Glomerular endothelial cell (primary cell): Measurements from ENCODE around the gene MSI2. TPM values are rescaled to one million over a fixed set of nuclear protein-coding genes. Genes with fewer than 3 reads are reported as not detected.

Experiments used
- DNase-seq: peaks from one replicate; pipeline ENCODE4 v3.0.0-alpha.2; 2011; ENCODE audit warnings: low read depth, low spot score; ENCODE audit errors: extremely low read depth
- total RNA-seq: library from RNA; depleted of rRNA; stranded (reverse); fragments of >200 nt; gene quantifications from 2 replicates; pipeline ENCODE4 v1.2.3, GENCODE V29; 2015

Gene MSI2
- total RNA-seq, 1 donor from 2014 or later: 15.9 TPM

DNA sequence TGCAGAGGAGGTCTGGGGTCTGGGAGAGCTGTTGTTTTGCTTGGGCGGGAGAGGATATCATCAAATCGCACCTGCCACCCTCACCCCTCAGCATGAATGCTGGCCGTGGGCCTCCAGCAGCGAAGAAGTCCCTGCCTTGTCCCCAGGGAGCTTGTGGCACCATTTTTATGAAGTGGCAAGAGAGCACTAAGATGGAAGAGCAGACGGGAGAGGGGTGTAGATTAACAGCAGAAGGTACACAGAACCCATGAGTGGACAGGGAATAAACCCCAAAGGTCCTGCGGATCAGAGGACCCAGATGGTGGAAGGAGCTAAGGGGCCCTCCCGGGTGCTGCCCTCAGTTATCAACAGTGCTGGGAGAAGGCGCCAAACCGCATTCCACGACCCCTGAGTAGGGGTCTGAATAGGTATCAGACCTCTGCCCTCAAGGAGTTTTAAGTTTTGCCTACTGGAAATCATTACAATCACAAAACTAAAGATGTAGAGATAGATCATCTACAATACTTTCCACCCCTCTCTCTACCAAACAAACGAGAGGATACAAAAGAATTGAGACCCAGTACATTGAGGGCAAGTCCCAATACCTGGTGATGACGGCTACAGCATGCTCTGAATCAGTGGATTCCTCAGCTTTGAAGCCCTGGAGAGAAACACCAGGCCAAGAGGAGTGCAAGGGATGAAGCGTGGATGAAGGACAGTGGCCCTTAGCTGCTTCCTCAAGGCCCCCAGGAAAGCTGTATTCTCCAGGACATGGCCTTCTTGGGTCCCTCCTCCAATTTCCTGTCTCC lies 428.6 kb downstream of the MSI2 start:
- DNase-seq: no peak

DNA sequence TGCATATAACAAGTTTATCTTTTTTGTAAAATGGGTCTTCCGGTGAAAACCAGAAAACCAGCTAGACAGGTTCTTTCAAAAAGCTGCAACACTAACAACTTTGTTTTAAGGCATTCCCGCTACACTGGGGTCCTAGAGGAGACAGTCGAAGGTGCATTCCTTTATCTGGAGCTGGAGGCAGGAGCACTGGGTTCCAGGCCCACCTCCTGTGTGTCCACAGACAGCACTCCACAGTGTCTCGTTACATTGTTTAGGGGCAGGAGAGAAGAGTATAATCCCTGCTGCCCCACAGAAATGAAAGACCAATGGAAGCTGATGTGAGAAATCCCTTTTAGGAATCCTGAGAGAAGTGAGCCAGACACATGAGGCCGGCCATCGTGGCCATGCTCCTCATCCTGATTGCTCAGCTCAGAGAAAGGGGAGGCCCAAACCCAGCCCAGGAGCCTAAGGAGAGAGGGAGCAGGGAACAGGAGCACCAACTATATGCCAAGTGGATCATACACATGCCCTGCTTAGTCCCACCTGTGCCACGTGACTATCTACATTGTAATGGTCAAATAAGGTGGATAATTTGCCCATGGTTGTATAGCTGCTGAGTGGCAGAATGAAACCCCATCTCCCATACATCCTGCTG lies 429.3 kb downstream of the MSI2 start:
- DNase-seq: no peak

DNA sequence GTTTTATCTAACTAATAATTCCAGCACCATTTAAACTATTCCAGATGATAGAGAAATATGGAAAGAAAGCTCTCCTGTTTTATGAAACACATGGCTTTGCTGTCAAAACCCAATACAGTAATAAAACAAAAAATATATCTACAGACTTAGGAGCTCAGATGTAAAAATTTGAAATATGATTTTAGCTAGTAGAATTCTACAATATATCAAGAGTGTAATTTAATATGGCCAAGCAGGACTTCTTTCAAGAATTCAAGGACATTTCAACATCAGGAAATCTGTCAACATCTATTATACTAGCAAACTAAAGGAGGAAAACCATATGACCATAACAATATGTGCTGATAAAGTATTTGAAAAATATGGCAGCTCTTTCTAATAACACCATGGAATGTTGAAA lies 431.3 kb downstream of the MSI2 start:
- no peak for DNase-seq

DNA sequence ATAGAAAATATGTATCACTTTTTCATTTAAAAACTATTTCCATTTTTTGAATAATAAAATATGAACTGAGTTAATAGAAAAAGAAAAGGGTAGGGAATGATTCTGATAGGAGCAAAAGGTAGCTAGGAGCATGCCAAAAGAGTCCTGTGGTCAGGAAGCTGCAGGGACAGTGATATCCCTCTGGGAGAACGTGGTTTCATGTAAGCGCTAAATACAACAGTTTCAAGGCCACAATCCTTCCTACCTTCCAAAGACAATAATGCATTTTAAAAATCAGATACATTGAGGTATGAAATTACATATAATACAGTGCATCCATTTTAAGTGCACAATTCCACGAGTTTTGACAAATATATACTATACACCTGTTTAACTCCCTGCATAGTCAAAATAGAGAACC lies 432.9 kb downstream of the MSI2 start:
- DNase-seq: no peak

DNA sequence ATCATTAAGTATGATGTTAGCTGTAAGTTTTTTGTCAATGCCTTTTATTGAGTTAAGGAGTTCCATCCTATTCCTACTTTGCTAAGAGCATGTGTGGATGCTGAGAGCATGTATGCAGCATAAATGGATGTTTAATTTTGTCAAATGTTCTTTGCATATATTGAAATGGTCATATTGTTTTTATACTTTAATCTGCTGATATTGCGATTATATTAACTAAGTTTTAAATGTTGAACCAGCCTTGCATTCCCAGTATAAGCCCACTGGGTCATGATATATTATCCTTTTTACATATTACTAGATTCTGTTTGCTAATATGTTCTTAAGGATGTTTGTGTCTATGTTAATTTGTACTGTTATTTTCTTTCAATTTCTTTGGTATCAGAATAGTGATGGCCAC lies 435.6 kb downstream of the MSI2 start:
- DNase-seq: no peak

DNA sequence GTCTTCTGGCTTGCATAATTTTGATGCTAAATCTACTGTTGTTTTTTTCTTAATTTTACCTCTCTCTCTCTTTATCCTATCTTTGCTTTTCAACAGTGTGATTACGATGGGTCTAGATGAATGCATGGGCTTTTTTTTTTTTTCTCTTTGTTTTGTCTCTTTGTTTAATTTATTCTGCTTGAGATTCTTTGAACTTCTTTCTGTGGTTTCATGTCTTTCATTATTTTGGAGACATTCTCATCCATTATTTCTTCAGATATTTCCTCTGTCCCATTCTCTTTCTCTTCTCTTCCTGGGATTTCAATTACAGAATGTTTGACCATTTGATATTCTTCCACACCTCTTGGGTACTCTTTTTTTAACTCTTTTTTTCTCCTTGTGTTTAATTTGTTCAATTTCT lies 436.4 kb downstream of the MSI2 start:
- DNase-seq: no peak

DNA sequence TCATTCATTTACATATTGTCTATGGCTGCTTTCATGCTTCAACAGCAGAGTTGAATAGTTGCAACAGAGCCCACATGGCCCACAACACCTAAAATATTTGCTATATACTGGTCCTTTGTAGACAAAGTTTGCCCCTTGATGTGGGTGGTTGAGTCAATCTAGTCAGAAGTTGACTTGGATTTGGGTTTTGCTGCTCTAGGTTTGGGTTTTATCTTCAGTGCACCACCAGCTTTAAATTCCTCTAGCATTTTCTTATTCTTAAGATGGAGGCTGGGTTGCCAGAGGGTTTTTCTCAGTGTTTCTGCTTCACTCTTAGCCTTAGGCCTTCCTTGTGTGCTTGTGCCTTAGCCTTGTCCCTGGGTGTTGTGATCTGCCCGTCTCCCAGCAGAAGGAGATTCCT lies 437.7 kb downstream of the MSI2 start:
- DNase-seq: no peak

DNA sequence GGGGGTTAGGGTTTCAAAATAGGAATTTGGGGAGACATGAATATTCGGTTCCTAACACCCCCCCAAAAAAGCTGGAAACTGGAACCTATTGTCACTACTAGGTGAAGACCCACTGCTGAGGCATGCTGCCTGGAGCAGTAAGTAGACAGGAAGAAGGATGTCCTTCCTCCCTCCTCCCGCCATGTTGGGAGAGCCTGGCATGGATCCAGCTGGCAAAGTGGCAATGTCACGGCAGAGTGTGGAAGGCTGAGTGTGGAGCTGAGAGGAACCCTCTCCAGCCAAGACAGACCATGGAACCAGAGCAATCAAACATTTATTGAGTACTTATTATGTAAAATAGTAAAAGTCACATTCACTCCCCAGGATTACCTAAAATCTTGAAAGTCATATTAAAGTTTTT lies 439.7 kb downstream of the MSI2 start:
- no peak for DNase-seq

DNA sequence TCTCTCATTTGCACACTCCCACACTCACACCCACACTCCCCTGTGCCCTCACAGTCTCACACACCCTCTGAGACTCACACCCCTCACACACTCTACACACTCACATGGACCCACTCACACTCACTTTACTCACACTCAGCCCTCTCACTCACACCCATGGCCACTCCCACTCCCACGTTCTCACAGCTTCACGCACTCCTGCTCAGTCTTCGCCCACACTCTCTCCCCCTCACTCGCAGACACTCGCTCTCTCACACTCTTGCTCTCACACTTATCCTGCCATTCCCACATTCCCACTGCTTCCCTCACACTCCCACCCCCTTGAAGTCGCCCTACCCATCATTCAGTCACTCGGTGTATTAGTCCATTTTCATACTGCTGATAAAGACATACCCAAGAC lies 440.9 kb downstream of the MSI2 start:
- no peak for DNase-seq

DNA sequence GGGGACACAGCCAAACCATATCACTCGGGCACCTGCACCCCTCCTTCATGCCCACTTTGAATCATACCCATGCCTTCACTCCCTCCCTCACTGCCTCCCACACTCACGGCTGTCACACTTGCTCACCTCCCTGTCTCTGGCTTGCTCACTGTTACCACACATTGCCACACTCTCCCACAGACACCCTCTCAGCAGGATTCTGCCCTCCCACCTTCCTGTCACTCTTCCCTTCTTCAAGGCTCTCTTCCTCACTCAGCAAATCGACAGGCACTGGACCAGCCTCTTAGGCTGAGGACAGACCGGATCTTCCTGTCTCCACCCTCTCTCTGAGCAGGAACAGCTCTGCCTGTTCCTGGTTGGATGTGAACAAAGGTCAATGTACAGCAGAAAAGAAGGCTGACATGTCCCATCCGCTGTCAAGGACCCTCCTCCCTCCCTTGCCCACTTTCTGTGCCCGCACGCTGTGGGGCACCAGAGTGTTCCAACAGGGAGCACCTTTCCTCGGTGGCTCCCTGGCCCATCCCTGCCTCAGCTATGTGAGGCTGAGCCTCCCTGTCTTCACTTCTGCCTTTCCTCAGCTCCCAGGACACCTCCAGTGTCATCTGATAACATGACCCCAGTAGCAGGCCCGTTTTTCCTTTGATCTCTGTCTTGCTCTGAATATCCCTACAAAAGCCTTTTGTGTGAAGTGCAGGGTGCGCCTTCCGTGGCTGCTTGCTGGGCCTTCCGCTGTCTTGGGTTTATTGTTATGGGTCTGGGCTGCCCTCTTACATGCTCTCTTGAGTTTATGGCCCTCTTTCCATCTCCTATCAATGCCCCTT lies 441.8 kb downstream of the MSI2 start:
- DNase-seq: no peak

DNA sequence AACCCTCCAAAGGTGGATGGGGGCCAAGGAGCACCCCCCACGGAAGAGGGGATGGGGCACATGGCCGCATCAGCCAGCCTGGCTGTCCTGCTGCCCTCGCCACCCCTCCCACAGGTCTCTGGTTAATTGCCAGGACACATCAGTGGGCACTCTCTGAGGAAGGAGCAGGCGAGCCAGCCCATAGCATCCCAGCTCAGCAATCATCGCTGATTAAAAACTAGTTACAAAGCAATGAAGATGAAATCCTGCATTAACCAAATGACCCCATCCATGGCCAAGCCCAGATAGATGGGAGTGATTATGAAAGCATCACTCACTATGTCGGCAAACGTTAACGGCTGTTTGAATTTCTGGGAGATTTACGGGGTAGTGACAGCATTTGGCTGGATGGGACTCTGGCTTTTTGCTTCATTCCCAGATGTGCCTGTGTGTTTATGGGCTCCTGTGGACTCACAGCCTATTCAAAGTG lies 443.5 kb downstream of the MSI2 start:
- no peak for DNase-seq

DNA sequence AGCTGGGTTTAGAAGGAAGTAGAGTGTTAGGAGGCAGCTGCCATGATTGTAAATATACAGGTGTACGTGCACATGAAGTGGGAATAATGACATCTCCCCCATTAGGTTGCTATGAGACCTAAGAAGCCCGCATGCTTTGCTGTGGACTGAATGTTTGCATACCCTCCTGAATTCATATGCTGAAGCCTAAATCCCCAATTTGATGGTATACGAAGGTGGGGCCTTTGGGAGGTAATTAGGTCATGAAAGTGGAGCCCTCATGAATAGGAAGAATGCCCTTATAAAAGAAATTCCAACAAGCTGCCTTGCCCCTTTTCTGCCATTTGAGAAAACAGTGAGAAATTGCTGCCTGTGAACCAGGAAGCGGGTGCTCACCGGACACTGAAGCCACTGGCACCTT lies 444.8 kb downstream of the MSI2 start:
- DNase-seq: no peak

DNA sequence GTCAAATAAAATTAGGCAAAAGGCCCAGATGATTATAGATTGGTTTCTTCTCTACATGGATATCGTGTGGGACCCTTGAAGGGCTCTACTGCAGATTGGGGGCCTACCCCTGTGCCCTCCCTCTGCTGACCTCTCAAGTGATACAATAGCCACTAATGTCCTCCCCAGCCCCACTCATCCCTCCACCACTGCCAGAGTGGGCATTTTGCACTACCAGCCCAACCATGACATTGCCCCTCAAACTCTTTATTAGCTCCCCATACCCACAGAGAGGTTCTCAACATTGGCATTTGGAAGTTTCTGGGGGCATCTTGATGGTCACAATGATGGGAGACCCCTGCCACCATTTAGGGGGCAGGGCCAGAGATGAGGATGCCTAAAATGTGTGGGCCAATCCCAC lies 446.9 kb downstream of the MSI2 start:
- DNase-seq: no peak

DNA sequence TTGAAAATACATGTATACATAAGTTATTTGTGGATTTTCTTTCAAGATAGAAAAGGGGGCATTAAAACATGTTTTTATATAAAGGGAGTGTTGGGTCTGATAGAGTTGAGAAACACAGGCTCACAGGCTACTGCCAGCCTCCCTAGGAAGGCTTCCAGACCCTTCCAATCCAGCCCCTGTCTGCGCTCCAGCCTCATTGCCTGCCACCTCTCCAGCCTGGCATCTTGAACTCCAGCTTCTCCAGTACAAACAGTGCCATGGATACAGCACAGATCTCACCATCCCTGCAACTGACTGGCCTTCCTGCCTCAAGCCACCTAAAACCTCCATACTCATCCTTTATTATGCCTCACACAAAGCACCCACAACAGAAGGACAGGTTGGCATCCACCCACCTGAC lies 448.1 kb downstream of the MSI2 start:
- no peak for DNase-seq

DNA sequence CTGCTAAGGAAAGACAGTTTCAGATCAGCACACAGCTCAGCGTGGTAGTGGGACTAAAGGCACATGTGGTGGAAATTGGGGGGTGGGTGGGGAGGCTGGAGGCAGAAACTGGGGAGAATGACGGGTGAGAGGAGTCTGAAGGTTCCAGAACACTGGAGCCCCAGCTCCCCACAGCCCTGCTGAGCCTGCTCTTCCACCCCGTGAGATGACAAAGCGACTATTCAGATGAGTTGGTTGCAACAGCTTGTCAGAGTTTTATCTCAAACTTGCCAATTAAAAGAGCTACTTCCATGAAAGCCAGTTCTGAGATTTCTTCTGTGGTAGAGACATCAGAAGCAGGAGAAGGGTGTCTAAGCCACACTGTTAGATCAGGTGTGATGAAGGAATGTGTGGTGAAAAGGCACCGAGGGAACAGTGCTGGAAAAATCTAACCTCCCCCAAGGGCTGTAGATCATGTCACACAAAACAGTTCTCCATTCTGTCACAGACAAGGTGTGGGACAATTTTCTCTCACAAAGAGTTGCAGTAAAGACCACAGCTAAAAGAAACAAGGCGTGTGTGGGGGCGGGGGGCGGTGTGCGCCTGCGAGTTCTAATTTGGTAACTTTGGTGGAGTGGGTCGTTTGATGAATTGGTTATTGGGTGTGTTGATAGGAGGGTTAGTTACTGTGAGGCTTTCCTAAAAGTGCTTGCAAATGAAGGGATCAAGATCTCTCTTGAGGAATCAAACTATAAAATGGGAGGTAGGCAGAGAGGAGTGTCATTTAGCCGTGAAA lies 449.8 kb downstream of the MSI2 start:
- DNase-seq: no peak

DNA sequence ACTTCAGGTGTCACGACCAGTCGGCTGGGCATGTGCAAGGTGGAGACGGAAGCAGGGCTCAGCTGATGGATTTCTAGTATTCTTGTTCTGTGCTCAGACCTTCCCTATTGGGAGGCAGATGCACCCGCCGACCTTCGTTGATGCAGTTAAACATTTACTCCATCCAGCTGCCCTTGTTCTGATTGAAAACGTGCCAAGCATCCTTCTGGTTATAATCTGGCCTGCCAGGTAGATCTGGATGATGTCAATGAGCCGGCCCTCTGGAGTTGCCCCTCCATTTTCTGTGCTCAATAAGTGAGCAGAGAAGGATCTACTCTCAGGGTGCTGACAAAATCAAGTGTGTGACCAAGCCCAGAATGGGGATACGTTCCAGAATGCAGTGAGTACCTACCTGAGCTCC lies 450.4 kb downstream of the MSI2 start:
- DNase-seq: no peak

DNA sequence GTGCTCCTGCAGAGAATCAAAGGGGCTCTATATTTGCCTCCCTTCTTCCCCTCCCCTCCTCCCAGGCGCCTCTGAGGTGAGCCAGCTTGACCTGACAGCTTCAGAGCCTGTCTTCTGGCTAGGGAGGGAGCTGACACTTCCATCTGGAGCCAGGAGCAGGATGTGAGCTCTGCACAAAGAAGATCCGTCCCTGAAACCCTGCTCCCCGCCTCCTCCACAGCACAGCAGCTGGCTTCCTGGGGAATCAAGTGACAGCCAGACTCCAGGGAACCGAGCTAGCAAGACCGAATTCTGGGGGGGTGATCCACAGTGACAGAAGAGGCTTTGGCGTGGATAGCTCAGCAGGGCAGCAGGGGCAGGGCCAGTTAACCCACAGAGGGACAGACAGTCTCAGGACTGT lies 451.6 kb downstream of the MSI2 start:
- no peak for DNase-seq

DNA sequence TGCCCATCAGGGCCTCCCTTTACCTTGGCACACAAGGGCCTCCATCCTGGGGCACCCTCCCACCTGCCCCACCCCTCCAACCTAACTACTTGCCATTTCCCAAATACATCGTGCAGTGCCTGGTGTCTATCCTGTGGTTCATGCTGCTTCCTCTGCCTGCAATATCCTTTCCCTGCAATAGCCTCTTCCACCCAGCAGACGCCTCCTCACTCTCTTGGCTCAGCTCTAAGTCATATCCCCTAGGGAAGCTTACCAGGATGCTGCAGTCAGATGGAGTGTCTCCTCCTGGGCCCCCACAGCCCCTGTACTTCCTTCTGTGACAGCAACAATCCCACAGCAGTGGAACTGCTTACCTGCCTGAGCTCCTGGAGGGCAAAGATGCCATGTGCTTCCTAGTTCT lies 452.1 kb downstream of the MSI2 start:
- DNase-seq: no peak

DNA sequence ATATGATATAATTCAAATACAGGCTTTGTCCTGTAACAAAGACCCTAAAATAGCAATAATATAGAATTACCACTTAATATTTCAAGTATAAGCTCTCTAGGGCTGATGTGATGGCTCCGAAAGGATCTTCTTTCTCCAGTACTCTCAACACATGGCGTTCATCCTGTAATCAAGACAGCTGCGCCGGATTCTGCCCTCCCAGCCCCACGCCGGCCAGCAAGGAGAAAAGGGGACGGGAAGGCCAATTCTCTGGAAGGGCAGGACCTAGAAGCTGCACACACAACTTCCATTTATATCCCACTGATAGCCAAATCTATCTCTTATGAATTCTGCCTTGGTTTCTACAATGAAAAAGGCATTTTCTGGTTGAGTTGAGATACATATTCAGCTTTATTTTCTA lies 456.8 kb downstream of the MSI2 start:
- DNase-seq: no peak

DNA sequence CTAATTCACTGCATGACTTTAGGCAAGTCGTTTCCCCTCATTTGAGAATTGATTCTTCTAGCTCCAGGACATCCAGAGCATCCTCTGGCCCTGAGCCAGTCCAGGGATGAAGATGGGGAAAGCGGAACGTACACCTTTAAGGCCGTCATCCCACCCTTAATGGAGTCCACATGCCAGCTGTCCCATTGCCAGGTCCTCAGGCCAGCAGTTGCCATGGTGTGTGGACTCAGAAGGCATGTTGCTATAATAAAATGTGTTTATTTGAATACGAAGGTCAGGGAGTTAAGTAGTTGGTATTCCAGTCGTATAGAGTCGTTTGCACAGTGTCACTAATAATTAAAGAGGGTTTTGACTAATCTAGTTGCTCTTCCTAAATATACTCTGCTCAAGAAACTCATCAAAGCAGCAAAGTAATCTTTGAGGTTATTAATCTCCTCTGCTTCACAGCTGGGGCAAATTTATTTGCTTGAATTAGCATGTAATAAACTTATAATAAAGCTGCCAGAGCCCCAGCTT lies 458.4 kb downstream of the MSI2 start:
- no peak for DNase-seq

DNA sequence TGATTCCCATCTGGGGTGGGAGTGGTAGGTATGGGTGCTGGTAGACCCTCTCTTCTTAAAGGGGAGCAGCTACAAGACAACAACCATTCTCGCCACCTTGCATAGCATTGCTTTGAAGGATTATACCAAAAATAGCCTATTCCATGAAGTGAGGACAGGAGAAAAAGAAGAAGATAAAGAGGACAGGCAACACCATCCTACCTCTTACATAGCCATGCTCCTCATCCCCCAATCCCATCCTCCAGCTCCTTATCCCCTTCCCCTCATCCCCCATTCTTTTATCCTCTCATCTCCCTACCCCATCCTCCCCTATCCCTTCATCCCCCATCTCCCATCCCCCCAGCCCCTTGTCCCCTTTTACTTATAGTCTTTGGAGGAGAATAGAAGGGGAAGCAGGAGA lies 459.7 kb downstream of the MSI2 start:
- no peak for DNase-seq
